Neuron (in vitro differentiated cells): ENCODE results near the gene MYBL2.

ENCODE experiments used
- H2AFZ ChIP-seq: one replicate; pipeline ENCODE4 v1.6.1; 2013; ENCODE audit warnings: low read depth, mild to moderate bottlenecking, inconsistent platforms, low read length, moderate library complexity
- H3K27me3 ChIP-seq: one replicate; pipeline ENCODE4 v1.6.1; 2013; ENCODE audit warnings: low read length; ENCODE audit not compliant: insufficient read depth
- H3K36me3 ChIP-seq: one replicate; pipeline ENCODE4 v1.6.1; 2013; ENCODE audit warnings: low read length; ENCODE audit not compliant: insufficient read depth
- H3K4me1 ChIP-seq: one replicate; pipeline ENCODE4 v1.6.1; 2013; ENCODE audit warnings: low read length; ENCODE audit not compliant: insufficient read depth
- H3K4me3 ChIP-seq: 2 replicates; pipeline ENCODE4 v1.5.1; 2013; ENCODE audit warnings: mild to moderate bottlenecking, low read length, moderate library complexity
- H3K9me3 ChIP-seq: one replicate; pipeline ENCODE4 v1.6.1; 2013; ENCODE audit warnings: low read length

The MYBL2 gene

GRCh38 chr20:43694763-43695162 is 27.8 kb downstream of the MYBL2 start:
- no peaks in the 10 kb centered on the region for H3K4me1 ChIP-seq
- H3K36me3 ChIP-seq = peaks cover 25% of the 10 kb centered on the region
- H3K4me3 ChIP-seq = no peak overlapping the region
- no peaks in the 10 kb centered on the region for H3K27me3 ChIP-seq
- H3K9me3 ChIP-seq = no peaks in the 10 kb centered on the region
- H2AFZ ChIP-seq = no peak overlapping the region

- Histone ChIP-seq H3K27me3 (no peaks in the 10 kb centered on the region), H3K4me3 (no peak overlapping the region), H3K9me3 (no peaks in the 10 kb centered on the region), H3K36me3 (peaks cover 34% of the 10 kb centered on the region), H2AFZ (no peak overlapping the region), H3K4me1 (no peaks in the 10 kb centered on the region)
Measured at GRCh38 chr20:43695571-43695970, 28.7 kb downstream of the MYBL2 start.

- H3K36me3 ChIP-seq = peaks cover 59% of the 10 kb centered on the region
- no peak overlapping the region for H3K4me3 ChIP-seq
- H2AFZ ChIP-seq = no peak overlapping the region
- H3K4me1 ChIP-seq = no peaks in the 10 kb centered on the region
- H3K27me3 ChIP-seq = no peaks in the 10 kb centered on the region
- H3K9me3 ChIP-seq = no peaks in the 10 kb centered on the region
Measured at GRCh38 chr20:43699941-43700565, 33.1 kb downstream of the MYBL2 start.

DNA sequence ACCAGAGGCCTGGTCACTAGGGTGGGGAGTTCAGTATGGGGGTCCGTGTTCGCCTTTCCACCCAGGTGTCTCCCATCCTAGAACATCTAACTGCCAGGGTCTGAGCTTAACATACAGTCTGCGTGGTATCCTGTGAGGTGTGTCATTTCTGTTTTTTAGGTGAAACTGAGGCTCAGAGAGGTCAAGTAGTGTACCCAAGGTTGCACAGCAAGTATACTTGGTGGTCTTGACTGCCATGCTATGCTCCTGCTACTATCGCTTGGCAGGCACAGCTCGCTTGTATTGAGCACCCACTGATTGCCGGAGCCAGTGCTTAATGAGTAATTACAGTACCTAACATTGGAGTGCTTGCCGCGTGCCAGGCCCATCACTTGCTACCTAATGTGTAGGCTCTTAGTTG is 33.7 kb downstream of the MYBL2 start:
- no peak overlapping the region for H2AFZ ChIP-seq
- no peaks in the 10 kb centered on the region for H3K27me3 ChIP-seq
- H3K36me3 ChIP-seq = peaks cover 60% of the 10 kb centered on the region
- no peak overlapping the region for H3K4me3 ChIP-seq
- no peaks in the 10 kb centered on the region for H3K9me3 ChIP-seq
- H3K4me1 ChIP-seq = no peaks in the 10 kb centered on the region

- H2AFZ ChIP-seq = no peak overlapping the region
- no peak overlapping the region for H3K4me3 ChIP-seq
- H3K4me1 ChIP-seq = no peaks in the 10 kb centered on the region
- H3K27me3 ChIP-seq = no peaks in the 10 kb centered on the region
- H3K9me3 ChIP-seq = no peaks in the 10 kb centered on the region
- H3K36me3 ChIP-seq = peaks cover 64% of the 10 kb centered on the region
Measured at GRCh38 chr20:43702502-43702901, 35.6 kb downstream of the MYBL2 start.

- H3K27me3 ChIP-seq = no peaks in the 10 kb centered on the region
- H3K36me3 ChIP-seq = peaks cover 65% of the 10 kb centered on the region
Measured at GRCh38 chr20:43710370-43711044, 43.6 kb downstream of the MYBL2 start.

GRCh38 chr20:43711098-43711654 is 44.3 kb downstream of the MYBL2 start:
- Histone ChIP-seq H2AFZ (no peak overlapping the region), H3K4me3 (no peak overlapping the region), H3K36me3 (peaks cover 68% of the 10 kb centered on the region), H3K9me3 (no peaks in the 10 kb centered on the region), H3K4me1 (no peaks in the 10 kb centered on the region), H3K27me3 (no peaks in the 10 kb centered on the region)

More at GRCh38 chr20:43710370-43711044, 43.6 kb downstream of the MYBL2 start:
- Histone ChIP-seq H3K9me3 (no peaks in the 10 kb centered on the region), H3K4me3 (no peak overlapping the region), H3K4me1 (no peaks in the 10 kb centered on the region), H2AFZ (no peak overlapping the region)

DNA sequence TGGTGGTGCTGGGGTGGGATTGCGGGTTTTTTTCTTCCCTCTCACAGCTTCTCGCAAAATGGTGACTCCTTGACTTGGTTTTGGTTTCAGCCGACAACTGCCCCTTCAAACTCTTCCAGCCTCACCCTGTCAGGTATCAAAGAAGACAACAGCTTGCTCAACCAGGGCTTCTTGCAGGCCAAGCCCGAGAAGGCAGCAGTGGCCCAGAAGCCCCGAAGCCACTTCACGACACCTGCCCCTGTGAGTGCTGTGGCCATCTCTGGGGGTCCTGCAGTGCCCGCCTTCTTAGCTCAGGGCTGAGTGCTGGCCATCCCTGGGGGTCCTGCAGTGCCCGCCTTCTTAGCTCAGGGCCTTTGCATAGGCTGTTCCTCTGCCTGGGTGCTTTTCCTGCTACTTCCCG is 48.1 kb downstream of the MYBL2 start:
- Histone ChIP-seq H3K9me3 (no peaks in the 10 kb centered on the region), H3K4me1 (no peaks in the 10 kb centered on the region), H3K4me3 (no peak overlapping the region), H2AFZ (no peak overlapping the region), H3K27me3 (no peaks in the 10 kb centered on the region), H3K36me3 (peaks cover 45% of the 10 kb centered on the region)

GRCh38 chr20:43715511-43715910 is 48.6 kb downstream of the MYBL2 start:
- Histone ChIP-seq H3K27me3 (no peaks in the 10 kb centered on the region), H3K9me3 (no peaks in the 10 kb centered on the region), H3K4me1 (no peaks in the 10 kb centered on the region), H2AFZ (no peak overlapping the region), H3K36me3 (peaks cover 40% of the 10 kb centered on the region), H3K4me3 (no peak overlapping the region)

- H2AFZ ChIP-seq = no peak overlapping the region
- H3K27me3 ChIP-seq = no peaks in the 10 kb centered on the region
- H3K9me3 ChIP-seq = no peaks in the 10 kb centered on the region
- H3K4me3 ChIP-seq = no peak overlapping the region
- H3K4me1 ChIP-seq = no peaks in the 10 kb centered on the region
- peaks cover 35% of the 10 kb centered on the region for H3K36me3 ChIP-seq
Measured at GRCh38 chr20:43716123-43716522, 49.2 kb downstream of the MYBL2 start.

GRCh38 chr20:43716757-43717615 is 50.1 kb downstream of the MYBL2 start:
- Histone ChIP-seq H2AFZ (no peak overlapping the region), H3K9me3 (no peaks in the 10 kb centered on the region), H3K4me1 (no peaks in the 10 kb centered on the region), H3K36me3 (peaks cover 28% of the 10 kb centered on the region), H3K27me3 (no peaks in the 10 kb centered on the region), H3K4me3 (no peak overlapping the region)

- Histone ChIP-seq H3K4me3 (no peak overlapping the region), H3K36me3 (peaks cover 24% of the 10 kb centered on the region), H3K27me3 (no peaks in the 10 kb centered on the region), H2AFZ (no peak overlapping the region), H3K9me3 (no peaks in the 10 kb centered on the region), H3K4me1 (no peaks in the 10 kb centered on the region)
Measured at GRCh38 chr20:43717616-43717995, 50.7 kb downstream of the MYBL2 start.

GRCh38 chr20:43720007-43720406 is 53.1 kb downstream of the MYBL2 start:
- Histone ChIP-seq H2AFZ (no peak overlapping the region), H3K4me1 (no peaks in the 10 kb centered on the region), H3K36me3 (peaks cover 14% of the 10 kb centered on the region), H3K4me3 (no peak overlapping the region), H3K9me3 (no peaks in the 10 kb centered on the region), H3K27me3 (no peaks in the 10 kb centered on the region)
